Prostate gland (tissue), 2 donors: ENCODE measurements around the gene SMIM8. TPM values are rescaled to one million over a fixed set of nuclear protein-coding genes. Genes with fewer than 3 reads are reported as not detected.

Experiments used
- DNase-seq: peaks from one replicate; pipeline ENCODE4 v3.0.0-alpha.2; 2019; ENCODE audit warnings: low spot score
- H3K27ac ChIP-seq, 2 donors: fragments of 200-600 bp; sonication (generic); 2 replicates each; pipeline ENCODE4 v1.5.1; 2017 to 2019
- H3K27me3 ChIP-seq: fragments of 200-600 bp; sonication (generic); replicated peaks from 2 replicates; pipeline ENCODE4 v1.5.1; 2019; ENCODE audit not compliant: insufficient read depth
- H3K36me3 ChIP-seq, 2 donors: fragments of 200-600 bp; sonication (generic); 1 replicate in 1 of 2; 2 replicates in 1 of 2; pipeline versions ENCODE4 v1.5.1 to v1.8.1; 2017 to 2019
- H3K4me1 ChIP-seq: fragments of 200-600 bp; sonication (generic); replicated peaks from 2 replicates; pipeline ENCODE4 v1.5.1; 2019
- H3K4me3 ChIP-seq, 2 donors: fragments of 200-600 bp; sonication (generic); 2 replicates each; pipeline ENCODE4 v1.5.1; 2017 to 2019
- H3K9me3 ChIP-seq: fragments of 200-600 bp; sonication (generic); 2 replicates; pipeline ENCODE4 v1.5.1; 2017
- POLR2A ChIP-seq: fragments of 450-650 bp; IDR thresholded peaks from one replicate; pipeline ENCODE4 v1.6.1; 2016; ENCODE audit warnings: antibody characterized with exemption, mild to moderate bottlenecking
- POLR2AphosphoS5 ChIP-seq: sonication (generic); formaldehyde crosslinking; IDR thresholded peaks from one replicate; pipeline ENCODE4 v1.6.1; 2017; ENCODE audit warnings: antibody characterized with exemption
- whole genome bisulfite sequencing: methylation state at CpG from one replicate; pipeline ENCODE4 v1.1.5; 2018; 5-methylcytosine and 5-hydroxymethylcytosine counted together
- intact Hi-C: fragments of 100-400 bp; cut with DNase I; formaldehyde crosslinking; loops from one replicate; pipeline ENCODE4 v1.14.2; 2022
- total RNA-seq, 2 donors: library from RNA; depleted of rRNA; stranded (reverse); fragments of >200 nt; gene quantifications; one replicate each; pipeline ENCODE4 v1.1.0, GENCODE V29; 2016
- TF ChIP-seq, protein P1 (sequence below), 4 experiments: fragments of 200-600 bp in 2 of 4; fragments of 450-650 bp in 2 of 4; sonication (generic) in 2 of 4; IDR thresholded peaks; 1 replicate in 3 of 4; 2 replicates in 1 of 4; pipeline ENCODE4 v1.5.1; 2016 to 2019; ENCODE audit warnings: antibody characterized with exemption in 4 of 4, mild to moderate bottlenecking in 2 of 4, moderate library complexity in 2 of 4

SMIM8 gene
- total RNA-seq, 2 donors from 2014 or later = 6.1 to 12.9 TPM

- 88% methylated on average over 2 of the region's 2 CpGs for WGBS
- intact Hi-C loops = no loop called here
- H3K36me3 ChIP-seq = no peaks in the 10 kb centered on the region
- no peak overlapping the region for H3K27ac ChIP-seq
- no peaks in the 10 kb centered on the region for H3K4me1 ChIP-seq
- TF ChIP-seq, protein P1, sequence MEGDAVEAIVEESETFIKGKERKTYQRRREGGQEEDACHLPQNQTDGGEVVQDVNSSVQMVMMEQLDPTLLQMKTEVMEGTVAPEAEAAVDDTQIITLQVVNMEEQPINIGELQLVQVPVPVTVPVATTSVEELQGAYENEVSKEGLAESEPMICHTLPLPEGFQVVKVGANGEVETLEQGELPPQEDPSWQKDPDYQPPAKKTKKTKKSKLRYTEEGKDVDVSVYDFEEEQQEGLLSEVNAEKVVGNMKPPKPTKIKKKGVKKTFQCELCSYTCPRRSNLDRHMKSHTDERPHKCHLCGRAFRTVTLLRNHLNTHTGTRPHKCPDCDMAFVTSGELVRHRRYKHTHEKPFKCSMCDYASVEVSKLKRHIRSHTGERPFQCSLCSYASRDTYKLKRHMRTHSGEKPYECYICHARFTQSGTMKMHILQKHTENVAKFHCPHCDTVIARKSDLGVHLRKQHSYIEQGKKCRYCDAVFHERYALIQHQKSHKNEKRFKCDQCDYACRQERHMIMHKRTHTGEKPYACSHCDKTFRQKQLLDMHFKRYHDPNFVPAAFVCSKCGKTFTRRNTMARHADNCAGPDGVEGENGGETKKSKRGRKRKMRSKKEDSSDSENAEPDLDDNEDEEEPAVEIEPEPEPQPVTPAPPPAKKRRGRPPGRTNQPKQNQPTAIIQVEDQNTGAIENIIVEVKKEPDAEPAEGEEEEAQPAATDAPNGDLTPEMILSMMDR (IDR thresholded peaks at IDR 0.05) = no peak
- TF ChIP-seq POLR2AphosphoS5 (no peak), POLR2A (no peak)
- no peaks in the 10 kb centered on the region for H3K9me3 ChIP-seq
- H3K27me3 ChIP-seq = no peaks in the 10 kb centered on the region
- no peak overlapping the region for H3K4me3 ChIP-seq
- no peak for DNase-seq
Observed at GRCh38 chr6:87341158-87341557, 18.8 kb downstream of the SMIM8 start.

- no peak overlapping the region for H3K4me3 ChIP-seq
- H3K4me1 ChIP-seq = no peaks in the 10 kb centered on the region
- 100% methylated on average over 1 of the region's 1 CpG for WGBS
- DNase-seq = no peak
- H3K36me3 ChIP-seq = no peaks in the 10 kb centered on the region
- H3K9me3 ChIP-seq = no peaks in the 10 kb centered on the region
- no peak overlapping the region for H3K27ac ChIP-seq
- intact Hi-C loops = no loop called here
- TF ChIP-seq, protein P1 (IDR thresholded peaks at IDR 0.05) = no peak
- no peak for TF ChIP-seq POLR2A
- TF ChIP-seq POLR2AphosphoS5 = no peak
- H3K27me3 ChIP-seq = no peaks in the 10 kb centered on the region
Observed at GRCh38 chr6:87341899-87342298, 19.5 kb downstream of the SMIM8 start.

DNA sequence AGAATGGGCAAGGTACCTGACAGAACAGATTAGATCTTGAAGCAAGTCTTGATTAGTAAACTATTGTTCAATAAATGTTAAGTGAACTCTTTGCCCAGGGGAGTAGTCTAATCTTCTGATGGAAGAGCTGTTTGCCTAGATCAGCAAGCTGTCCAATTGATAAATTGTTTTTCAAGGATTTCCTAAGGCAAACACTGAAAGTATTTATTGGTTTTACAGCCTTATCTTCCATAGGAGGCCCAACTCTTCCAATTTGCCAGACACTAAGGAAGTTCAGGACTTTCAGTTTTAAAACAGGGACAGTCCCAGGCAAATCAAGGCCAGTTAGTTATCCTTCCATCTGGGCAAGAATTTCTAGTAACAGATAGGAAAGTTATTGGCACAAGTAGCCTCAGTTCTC lies 20.4 kb downstream of the SMIM8 start:
- TF ChIP-seq, protein P1 (IDR thresholded peaks at IDR 0.05) = no peak
- TF ChIP-seq POLR2AphosphoS5 (no peak), POLR2A (no peak)
- intact Hi-C loops = no loop called here
- H3K4me1 ChIP-seq = no peaks in the 10 kb centered on the region
- H3K36me3 ChIP-seq = no peaks in the 10 kb centered on the region
- H3K27me3 ChIP-seq = no peaks in the 10 kb centered on the region
- no peak for DNase-seq
- H3K9me3 ChIP-seq = no peaks in the 10 kb centered on the region
- no peak overlapping the region for H3K4me3 ChIP-seq
- H3K27ac ChIP-seq = no peak overlapping the region

- H3K27ac ChIP-seq = no peak within 1 kb of the TSS
- no peak within 1 kb of the TSS for H3K4me3 ChIP-seq
- TF ChIP-seq, protein P1 (IDR thresholded peaks at IDR 0.05) = no peak
- no peak for TF ChIP-seq POLR2AphosphoS5
- no peak for TF ChIP-seq POLR2A
- 36% methylated on average over 2 of the region's 2 CpGs for WGBS
- H3K27me3 ChIP-seq = no peaks in the 10 kb centered on the region
- H3K9me3 ChIP-seq = no peaks in the 10 kb centered on the region
- no peaks in the 10 kb centered on the region for H3K36me3 ChIP-seq
- H3K4me1 ChIP-seq = no peaks in the 10 kb centered on the region
- intact Hi-C loops = no loop called here
- no peak for DNase-seq
Observed at GRCh38 chr6:87344731-87345130, 22.3 kb downstream of the SMIM8 start, which contains the start of gene C6orf163. Gene C6orf163 (plus strand): TSS chr6:87344813. CDS start chr6:87345100, 287 bp downstream.

DNA sequence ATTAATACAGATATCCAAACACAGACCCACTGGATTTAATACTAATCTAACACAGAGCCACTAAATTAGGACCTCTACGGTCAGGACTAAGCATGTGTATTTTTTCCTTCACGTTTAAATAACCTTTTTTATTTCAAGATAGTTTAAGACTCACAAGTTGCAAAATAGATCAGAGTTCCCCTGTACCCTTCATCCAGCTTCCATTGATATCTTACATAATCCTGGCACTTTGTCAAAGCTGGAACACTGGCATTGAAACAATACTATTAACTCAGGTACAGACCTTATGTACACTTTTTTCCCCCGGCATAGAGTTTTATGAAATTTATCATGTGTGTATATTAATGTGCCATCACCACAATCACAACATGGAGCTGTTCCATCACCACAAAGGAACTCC lies 24.3 kb downstream of the SMIM8 start:
- H3K27me3 ChIP-seq = no peaks in the 10 kb centered on the region
- no peaks in the 10 kb centered on the region for H3K36me3 ChIP-seq
- no peak overlapping the region for H3K4me3 ChIP-seq
- H3K27ac ChIP-seq = no peak overlapping the region
- 78% methylated on average over 3 of the region's 3 CpGs for WGBS
- DNase-seq = no peak
- intact Hi-C loops = no loop called here
- H3K9me3 ChIP-seq = no peaks in the 10 kb centered on the region
- no peak for TF ChIP-seq POLR2AphosphoS5
- TF ChIP-seq, protein P1 (IDR thresholded peaks at IDR 0.05) = no peak
- no peak for TF ChIP-seq POLR2A
- H3K4me1 ChIP-seq = no peaks in the 10 kb centered on the region
